ENCODE results near the gene DOCK4. TPM values are rescaled to one million over a fixed set of nuclear protein-coding genes. Genes with fewer than 3 reads are reported as not detected.

The DOCK4 gene
- total RNA-seq, 1 experiment from 2014 or later: 3.4 TPM

DNA sequence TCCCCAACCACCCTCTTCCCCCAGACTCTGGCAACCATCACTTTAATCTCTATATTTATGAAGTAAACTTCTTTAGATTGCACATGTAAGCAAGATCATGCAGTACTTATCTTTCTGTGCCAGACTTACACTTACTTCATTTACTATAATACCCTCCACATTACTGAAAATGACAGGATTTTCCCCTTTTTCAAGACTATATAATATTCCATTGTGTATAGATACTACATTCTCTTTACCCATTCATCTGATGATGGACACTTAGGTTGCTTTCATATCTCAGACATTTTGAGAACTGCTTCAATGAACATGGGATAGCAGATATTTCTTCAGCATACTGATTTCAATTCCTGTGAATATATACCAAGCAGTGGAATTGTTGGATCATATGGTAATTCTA lies 4.4 kb downstream of the DOCK4 start:
- Mint-ChIP-seq H3K27me3 (ENCODE audit: unreplicated experiment) (peaks cover 26% of the 10 kb centered on the region), H3K9me3 (ENCODE audit: low read depth, unreplicated experiment) (no peaks in the 10 kb centered on the region), H3K4me3 (ENCODE audit: low read depth, unreplicated experiment) (no peak overlapping the region), H3K4me1 (ENCODE audit: low read depth, unreplicated experiment) (peaks cover 19% of the 10 kb centered on the region), H3K36me3 (ENCODE audit: insufficient read depth, unreplicated experiment) (peaks cover 22% of the 10 kb centered on the region), H3K27ac (ENCODE audit: unreplicated experiment) (no peak overlapping the region)
- no peak for DNase-seq
- no TSS peak for BruUV-seq (replicated peaks)
- no peak for TF ChIP-seq CTCF (IDR thresholded peaks at IDR 0.05; ENCODE audit: unreplicated experiment)
- intact Hi-C loops (cut with micrococcal nuclease; ENCODE audit: unreplicated experiment): loop anchor here (10.0 kb wide), 1 partner anchor 213 kb away; no protein-coding TSS in a partner anchor
- CTCF ChIA-PET: no interaction called here

GRCh38 chr7:112201411-112201810 lies 4.8 kb downstream of the DOCK4 start:
- intact Hi-C loops (cut with micrococcal nuclease; ENCODE audit: unreplicated experiment): loop anchor here (10.0 kb wide), 1 partner anchor 213 kb away; no protein-coding TSS in a partner anchor
- Mint-ChIP-seq H3K4me3 (ENCODE audit: low read depth, unreplicated experiment) (no peak overlapping the region), H3K36me3 (ENCODE audit: insufficient read depth, unreplicated experiment) (peaks cover 18% of the 10 kb centered on the region), H3K27ac (ENCODE audit: unreplicated experiment) (no peak overlapping the region), H3K9me3 (ENCODE audit: low read depth, unreplicated experiment) (no peaks in the 10 kb centered on the region), H3K4me1 (ENCODE audit: low read depth, unreplicated experiment) (peaks cover 19% of the 10 kb centered on the region), H3K27me3 (ENCODE audit: unreplicated experiment) (peaks cover 26% of the 10 kb centered on the region)
- CTCF ChIA-PET: no interaction called here
- DNase-seq: no peak
- no TSS peak for BruUV-seq (replicated peaks)
- TF ChIP-seq CTCF (IDR thresholded peaks at IDR 0.05; ENCODE audit: unreplicated experiment): no peak

- CTCF ChIA-PET: no interaction called here
- no peak for TF ChIP-seq CTCF (IDR thresholded peaks at IDR 0.05; ENCODE audit: unreplicated experiment)
- Mint-ChIP-seq H3K9me3 (ENCODE audit: low read depth, unreplicated experiment) (no peaks in the 10 kb centered on the region), H3K4me3 (ENCODE audit: low read depth, unreplicated experiment) (no peak overlapping the region), H3K4me1 (ENCODE audit: low read depth, unreplicated experiment) (peaks cover 12% of the 10 kb centered on the region), H3K27me3 (ENCODE audit: unreplicated experiment) (peaks cover 15% of the 10 kb centered on the region), H3K27ac (ENCODE audit: unreplicated experiment) (no peak overlapping the region), H3K36me3 (ENCODE audit: insufficient read depth, unreplicated experiment) (peaks cover under 1% of the 10 kb centered on the region)
- intact Hi-C loops (cut with micrococcal nuclease; ENCODE audit: unreplicated experiment): loop anchor here (10.0 kb wide), 1 partner anchor 215 kb away; no protein-coding TSS in a partner anchor
- no TSS peak for BruUV-seq (replicated peaks)
- no peak for DNase-seq
Observed at GRCh38 chr7:112199672-112200071, 6.5 kb downstream of the DOCK4 start.

GRCh38 chr7:112199035-112199655 lies 7.1 kb downstream of the DOCK4 start:
- TF ChIP-seq CTCF (IDR thresholded peaks at IDR 0.05; ENCODE audit: unreplicated experiment): no peak
- H3K27me3 Mint-ChIP-seq (ENCODE audit: unreplicated experiment): peaks cover 9% of the 10 kb centered on the region
- peaks cover 7% of the 10 kb centered on the region for H3K4me1 Mint-ChIP-seq (ENCODE audit: low read depth, unreplicated experiment)
- H3K27ac Mint-ChIP-seq (ENCODE audit: unreplicated experiment): no peak overlapping the region
- CTCF ChIA-PET: no interaction called here
- no peak for DNase-seq
- no peak overlapping the region for H3K4me3 Mint-ChIP-seq (ENCODE audit: low read depth, unreplicated experiment)
- no TSS peak for BruUV-seq (replicated peaks)
- no peaks in the 10 kb centered on the region for H3K36me3 Mint-ChIP-seq (ENCODE audit: insufficient read depth, unreplicated experiment)
- no peaks in the 10 kb centered on the region for H3K9me3 Mint-ChIP-seq (ENCODE audit: low read depth, unreplicated experiment)
- intact Hi-C loops (cut with micrococcal nuclease; ENCODE audit: unreplicated experiment): no loop called here

Data from Calu3 (cell line).